Measurements from ENCODE around the gene TNFRSF18.

Gene TNFRSF18

DNA sequence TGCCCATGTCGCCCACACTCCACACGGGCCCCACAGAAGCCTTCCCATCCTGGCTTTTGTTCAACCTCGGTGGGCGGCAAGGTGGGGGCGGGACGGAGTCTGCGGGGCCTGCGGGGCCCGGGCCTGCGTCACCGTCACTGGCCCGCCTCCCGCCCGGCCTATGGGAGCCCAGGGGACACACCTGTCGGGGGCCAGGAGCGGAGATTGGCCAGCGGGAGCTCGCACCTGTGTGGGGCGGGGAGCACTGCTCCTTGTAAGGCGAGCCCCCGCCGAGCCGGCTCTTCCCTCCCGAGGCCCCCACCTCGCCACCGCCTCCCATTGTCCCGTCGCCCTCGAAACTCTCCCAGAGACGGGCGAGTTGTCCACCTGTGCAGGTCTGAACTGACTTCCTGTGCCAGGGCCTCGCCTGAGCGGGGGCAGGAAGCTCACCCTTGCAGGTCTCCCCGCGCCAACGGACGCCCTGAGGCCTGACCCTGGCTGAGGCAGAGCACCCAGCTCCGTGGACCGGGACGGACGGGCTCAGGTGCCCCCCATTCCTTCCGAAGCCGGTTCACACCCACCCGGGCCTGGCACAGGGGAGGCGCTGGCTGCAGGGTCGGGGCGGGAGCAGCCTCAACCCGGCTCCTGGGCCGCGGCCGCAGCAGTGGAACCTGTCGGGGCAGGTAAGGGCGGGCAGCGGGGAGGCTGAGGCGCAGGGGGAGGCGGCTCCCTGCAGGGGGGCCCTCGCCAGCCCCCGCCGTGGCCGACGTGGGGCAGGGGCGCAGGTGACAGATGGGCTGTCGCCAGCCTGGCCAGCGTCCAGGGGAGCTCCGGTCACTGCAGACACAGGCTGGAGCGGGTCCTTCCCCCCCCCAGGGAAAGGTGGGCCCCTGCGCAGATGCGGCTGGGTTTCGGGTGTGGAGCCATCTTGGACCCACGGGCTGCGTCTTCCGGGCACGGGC, 43.5 kb downstream of the TNFRSF18 start:
- DNase-seq, result no peak

DNA sequence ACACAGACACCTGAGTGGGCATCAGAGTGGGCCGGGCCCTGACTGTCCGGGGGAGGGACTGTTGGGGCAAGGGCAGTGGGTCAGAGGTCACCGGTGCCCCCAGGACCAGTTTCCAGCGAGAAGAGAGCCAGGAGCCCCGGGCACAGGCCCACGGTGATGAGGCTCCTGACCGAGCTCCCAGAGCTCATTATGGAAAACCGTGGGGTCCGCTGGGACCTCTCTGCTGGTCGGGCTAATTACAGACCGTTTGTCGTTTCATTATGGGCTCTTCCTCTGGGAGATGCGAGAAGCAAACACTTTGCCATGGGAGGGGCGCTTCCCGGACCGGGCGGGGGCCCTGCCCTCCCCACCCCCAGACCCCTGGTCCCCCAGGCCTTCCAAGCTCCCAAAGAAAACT, 44.7 kb downstream of the TNFRSF18 start:
- no peak for DNase-seq

DNA sequence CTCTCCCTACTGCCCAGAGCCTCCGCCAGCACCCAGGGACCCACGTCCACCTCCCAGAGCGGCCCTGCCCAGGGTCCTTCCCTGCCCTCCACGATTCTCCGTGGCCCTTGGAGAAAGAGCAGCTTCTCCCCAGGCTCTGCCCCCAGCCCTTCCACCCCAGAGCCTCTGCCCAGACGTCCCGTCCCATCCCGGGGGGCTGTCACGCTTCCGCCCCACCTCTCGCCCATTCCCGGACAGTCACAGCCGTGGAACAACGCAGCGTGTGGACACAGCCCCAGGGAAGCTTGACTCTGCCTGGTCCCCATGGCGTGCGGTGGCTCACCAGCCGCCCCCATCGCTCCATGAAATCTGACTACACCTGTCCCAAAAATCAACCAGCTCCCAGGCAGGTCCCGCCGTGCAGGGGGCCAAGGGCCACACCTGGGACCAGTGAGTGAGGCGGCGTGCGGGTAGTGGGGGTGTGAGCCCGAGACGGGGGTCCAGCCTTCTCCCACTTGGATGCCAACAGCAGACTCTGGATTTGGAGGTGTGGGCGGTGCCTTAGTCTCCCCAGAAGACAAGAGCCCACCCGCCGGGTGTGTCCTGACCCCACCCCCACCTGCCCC, 45.2 kb downstream of the TNFRSF18 start:
- no peak for DNase-seq

DNA sequence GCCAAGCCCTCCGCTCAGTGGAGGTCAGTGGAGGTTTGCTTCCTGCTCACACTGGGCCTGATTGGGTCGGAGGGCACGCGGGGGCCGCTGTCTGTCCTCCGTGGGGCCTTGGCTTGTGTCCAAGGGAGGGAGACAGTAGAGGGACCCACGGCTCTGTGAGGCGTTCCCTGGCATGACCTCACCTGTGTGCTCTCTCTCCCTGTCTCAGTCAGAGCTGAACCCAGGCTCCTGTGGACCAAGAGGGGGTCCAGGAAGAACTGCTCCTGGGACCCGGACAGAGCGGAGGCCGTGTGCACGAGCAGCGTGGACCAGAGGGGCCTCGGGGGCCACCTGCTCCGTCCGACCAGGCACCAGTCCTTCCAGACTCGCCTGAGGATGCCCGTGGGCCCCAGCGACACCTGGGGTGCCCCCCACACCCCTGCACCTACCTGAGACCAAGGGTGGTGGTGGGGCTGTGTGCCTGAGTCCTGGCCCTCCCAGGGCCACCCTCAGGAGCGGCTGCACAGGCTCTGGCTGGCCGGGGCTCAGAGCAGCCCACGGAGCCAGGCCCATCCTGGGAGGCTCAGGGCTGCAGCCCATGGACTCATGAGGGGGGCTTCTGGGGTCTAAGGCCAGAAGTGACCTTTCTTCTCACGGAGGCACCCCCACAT, 46.0 kb downstream of the TNFRSF18 start:
- no peak for DNase-seq

DNA sequence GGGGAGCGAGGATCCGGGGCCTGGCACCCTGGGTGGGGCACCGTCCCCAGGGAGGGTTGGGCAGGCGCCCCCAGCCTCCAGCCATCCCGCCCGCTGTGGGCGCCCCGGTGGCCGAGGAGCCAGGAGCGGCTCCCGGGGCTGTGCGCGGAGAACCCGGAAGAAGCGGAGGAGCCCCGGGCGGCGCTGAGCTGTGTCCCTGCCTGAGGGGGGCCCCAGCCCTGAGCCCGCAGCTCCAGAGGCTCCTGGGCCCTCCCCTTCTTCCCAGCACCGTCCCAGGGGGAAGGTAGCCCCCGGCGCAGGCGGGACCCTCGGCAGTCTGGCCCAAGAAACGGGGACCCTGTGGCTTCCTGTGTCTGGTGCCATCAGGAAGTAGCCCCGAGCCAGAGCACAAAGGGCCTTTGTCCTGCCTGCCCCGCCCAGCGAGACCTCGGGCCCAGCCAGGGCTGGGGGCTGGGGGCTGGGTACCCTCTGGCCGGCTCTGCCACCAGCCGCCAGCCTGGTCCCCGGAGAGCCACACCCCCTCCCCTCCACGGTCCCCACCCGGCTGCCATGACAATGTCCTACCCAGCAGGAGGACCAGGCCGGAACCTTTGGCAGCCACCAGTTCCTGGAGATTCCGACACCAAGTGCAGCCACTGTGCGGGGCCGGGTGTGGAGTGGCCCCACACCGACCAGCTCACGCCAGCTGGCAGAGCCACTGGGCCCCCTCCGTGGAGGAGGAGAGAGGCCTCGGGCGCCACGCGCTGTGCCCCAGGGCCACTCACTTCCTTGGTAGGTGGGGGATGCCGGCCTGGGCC, 48.3 kb downstream of the TNFRSF18 start:
- no peak for DNase-seq

DNA sequence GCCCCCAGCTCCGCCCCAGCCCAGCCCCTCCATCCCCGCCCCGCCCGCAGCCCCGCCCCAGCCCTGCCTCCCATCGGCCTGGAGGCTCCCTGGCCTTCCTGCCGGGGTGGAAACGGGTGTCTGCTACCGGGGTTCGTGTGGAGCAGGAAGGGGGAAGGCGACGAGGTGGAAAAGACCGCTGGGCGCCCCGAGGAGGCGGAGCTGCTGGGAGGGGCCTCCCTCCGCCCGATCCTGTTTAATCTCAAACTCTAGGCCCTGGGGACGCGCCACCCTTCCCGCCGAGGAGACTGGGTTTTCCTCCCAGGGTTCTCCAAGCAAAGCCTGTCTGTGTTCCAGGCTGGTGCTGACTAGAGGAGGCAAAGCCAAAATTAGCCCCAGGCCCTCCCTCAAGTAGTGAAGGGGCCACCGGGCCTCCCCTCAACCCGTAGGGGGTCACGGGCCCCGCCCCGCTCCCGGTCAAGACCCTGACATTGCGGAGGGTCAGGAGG, 48.9 kb downstream of the TNFRSF18 start:
- DNase-seq, result no peak

DNA sequence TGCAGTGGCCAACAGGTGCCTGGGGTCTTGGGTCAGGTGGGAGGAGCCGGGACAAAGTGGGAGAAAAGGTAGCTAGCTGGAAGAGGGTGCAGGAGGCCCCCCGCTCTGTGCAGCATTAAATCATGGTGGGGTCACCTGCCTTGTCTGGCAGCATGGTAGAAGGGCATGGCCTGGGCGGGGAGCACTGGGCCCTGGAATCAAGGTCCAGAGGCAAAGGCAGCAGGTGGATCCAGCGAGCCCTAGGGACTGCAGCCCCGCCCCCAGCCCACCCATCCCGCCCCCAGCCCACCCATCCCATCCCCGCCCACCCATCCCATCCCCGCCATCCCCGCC, 49.4 kb downstream of the TNFRSF18 start:
- no peak for DNase-seq

DNA sequence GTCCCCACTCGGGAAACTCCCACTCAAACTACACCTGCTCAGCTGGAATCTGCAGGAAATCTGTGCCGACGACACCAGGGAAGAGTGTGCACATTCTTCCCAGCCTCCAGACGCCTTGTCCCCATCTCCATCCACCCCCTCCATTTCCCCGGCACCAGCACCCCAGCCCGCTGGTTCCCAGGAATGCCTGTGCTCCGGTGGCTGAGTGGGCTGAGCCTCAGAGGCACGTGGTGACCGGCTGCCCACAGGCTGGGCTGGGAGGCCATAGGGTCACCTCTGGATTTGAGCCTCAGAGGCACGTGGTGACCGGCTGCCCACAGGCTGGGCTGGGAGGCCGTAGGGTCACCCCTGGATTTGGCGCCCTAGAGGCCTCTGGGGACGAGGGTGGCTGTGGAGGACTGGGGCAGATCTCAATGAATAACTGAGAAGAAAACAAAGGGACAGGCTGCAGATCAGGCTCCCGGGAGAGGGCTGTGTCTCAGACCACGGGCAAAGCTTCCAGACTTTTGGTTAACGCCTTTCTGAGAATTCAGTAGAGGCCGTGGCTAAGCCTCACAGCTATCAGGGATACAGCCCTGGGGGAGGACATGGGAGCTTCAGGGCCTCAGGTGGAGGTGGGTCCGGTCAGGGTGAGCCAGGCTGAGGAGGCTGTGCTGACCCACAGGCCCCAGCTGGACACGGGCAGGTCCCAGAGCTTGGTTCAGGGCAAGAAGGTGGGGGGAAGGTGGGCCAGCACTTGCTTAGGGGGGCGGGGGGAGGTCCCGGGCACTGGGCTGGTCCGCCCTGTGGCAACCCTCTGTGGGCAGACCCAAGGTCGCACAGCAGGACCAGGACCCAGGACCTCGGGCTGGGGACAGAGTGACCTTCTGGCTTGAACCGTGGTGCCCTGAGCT, 50.0 kb downstream of the TNFRSF18 start:
- no peak for DNase-seq

DNA sequence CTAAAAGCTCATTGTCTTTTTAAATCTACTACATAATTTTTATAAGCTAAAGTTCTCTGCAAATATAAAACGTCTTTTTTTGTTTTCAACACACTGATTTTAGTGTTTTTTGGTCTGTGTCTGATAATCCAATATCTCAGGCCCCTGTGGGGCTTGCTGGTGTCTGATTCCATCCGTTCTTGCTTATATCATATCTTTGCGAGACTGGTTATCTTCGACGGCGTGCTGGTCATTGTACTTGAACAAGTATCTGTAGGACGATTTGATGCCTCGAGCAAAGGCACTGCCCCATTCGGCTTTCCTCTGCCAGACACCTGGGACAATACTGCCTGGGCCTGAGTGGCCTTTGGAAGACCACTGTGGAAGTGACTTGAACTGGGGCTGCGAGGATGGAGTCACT, 51.1 kb downstream of the TNFRSF18 start:
- DNase-seq, result no peak

DNA sequence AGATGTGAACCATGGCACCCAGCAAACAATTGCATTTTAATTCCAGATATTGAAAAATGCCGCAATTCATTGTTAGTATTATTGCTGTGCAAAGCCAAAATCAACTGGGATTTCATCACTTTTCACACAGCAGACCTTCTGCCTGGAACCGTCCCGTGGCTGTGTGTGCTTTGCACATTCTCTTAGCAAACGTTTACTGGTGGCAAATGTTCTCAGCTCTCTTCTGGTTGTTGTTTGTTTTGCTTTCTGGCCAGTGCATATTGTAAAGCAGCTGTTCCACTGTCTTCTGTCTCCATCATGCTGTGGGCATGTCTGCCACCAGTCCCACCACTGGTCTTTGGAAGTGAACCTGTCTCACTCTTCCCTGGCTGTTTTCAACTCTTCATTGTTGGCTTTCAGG, 52.5 kb downstream of the TNFRSF18 start:
- DNase-seq, result no peak

All from SW 1271 (cell line).